OCI-LY1 (cell line): ENCODE measurements around the gene FTO.

Source experiments
- H2AFZ ChIP-seq: fragments of 200-600 bp; sonication (generic), shearing (Covaris generic); 2 replicates; pipeline ENCODE4 v1.6.0; 2014; ENCODE audit warnings: antibody characterized with exemption, mild to moderate bottlenecking, low read length
- H3F3A ChIP-seq: fragments of 200-600 bp; sonication (generic), shearing (Covaris generic); 2 replicates; pipeline ENCODE4 v1.6.0; 2014; ENCODE audit warnings: mild to moderate bottlenecking, antibody characterized with exemption, low read length, moderate library complexity; ENCODE audit not compliant: insufficient read depth
- H3K27ac ChIP-seq: fragments of 200-600 bp; sonication (generic); 2 replicates; pipeline ENCODE4 v1.5.1; 2014; ENCODE audit warnings: low read length, mixed run types, mild to moderate bottlenecking, low read depth; ENCODE audit not compliant: poor library complexity, severe bottlenecking
- H3K27me3 ChIP-seq: fragments of 200-600 bp; sonication (generic); 2 replicates; pipeline ENCODE4 v1.6.0; 2014; ENCODE audit warnings: antibody characterized with exemption, mild to moderate bottlenecking, low read length, moderate library complexity; ENCODE audit not compliant: insufficient read depth
- H3K36me3 ChIP-seq: fragments of 200-600 bp; sonication (generic); 2 replicates; pipeline ENCODE4 v1.6.1; 2014; ENCODE audit warnings: mild to moderate bottlenecking, antibody characterized with exemption, low read length, moderate library complexity, mixed read lengths; ENCODE audit not compliant: insufficient read depth
- H3K4me1 ChIP-seq: fragments of 200-600 bp; sonication (generic); 2 replicates; pipeline ENCODE4 v1.5.1; 2014; ENCODE audit warnings: mild to moderate bottlenecking, low read length, moderate library complexity; ENCODE audit not compliant: insufficient read depth, severe bottlenecking
- H3K4me2 ChIP-seq: fragments of 200-600 bp; sonication (generic), shearing (Covaris generic); 2 replicates; pipeline ENCODE4 v1.6.1; 2014; ENCODE audit warnings: low read length
- H3K4me3 ChIP-seq: fragments of 200-600 bp; sonication (generic); 2 replicates; pipeline ENCODE4 v1.5.1; 2014; ENCODE audit warnings: low read length, low read depth, mild to moderate bottlenecking, mixed read lengths; ENCODE audit not compliant: poor library complexity, severe bottlenecking
- H3K79me2 ChIP-seq: fragments of 200-600 bp; shearing (Covaris generic); 2 replicates; pipeline ENCODE4 v1.6.1; 2016; ENCODE audit warnings: mixed run types, low read length, mixed read lengths; ENCODE audit not compliant: insufficient read depth
- H3K9ac ChIP-seq: fragments of 200-600 bp; sonication (generic), shearing (Covaris generic); 2 replicates; pipeline ENCODE4 v1.6.1; 2014; ENCODE audit warnings: mild to moderate bottlenecking, low read length, mixed read lengths
- H3K9me2 ChIP-seq: fragments of 200-600 bp; sonication (generic), shearing (Covaris generic); 2 replicates; pipeline ENCODE4 v1.6.1; 2014; ENCODE audit warnings: low read depth, mild to moderate bottlenecking, low read length, mixed read lengths
- H3K9me3 ChIP-seq: fragments of 200-600 bp; shearing (Covaris generic); 2 replicates; pipeline ENCODE4 v1.6.1; 2014; ENCODE audit warnings: low read length, mixed read lengths
- H4K20me1 ChIP-seq: fragments of 200-600 bp; sonication (generic), shearing (Covaris generic); 2 replicates; pipeline ENCODE4 v1.6.0; 2016; ENCODE audit warnings: mild to moderate bottlenecking, low read length; ENCODE audit not compliant: insufficient read depth
- CTCF ChIP-seq: fragments of 200-600 bp; sonication (generic), shearing (Covaris generic); IDR thresholded peaks from 2 replicates; pipeline ENCODE4 v1.5.1; 2017; ENCODE audit warnings: mild to moderate bottlenecking, antibody characterized with exemption, low read length, moderate library complexity, mixed read lengths
- EZH2 ChIP-seq: fragments of 200-600 bp; sonication (generic), shearing (Covaris generic); IDR thresholded peaks from 2 replicates; pipeline ENCODE4 v1.8.0; 2017; ENCODE audit warnings: borderline replicate concordance, mixed run types, mild to moderate bottlenecking, antibody characterized with exemption, low read length, moderate library complexity, mixed read lengths

Gene FTO

GRCh38 chr16:53882310-53882709 is 178.4 kb downstream of the FTO start:
- H3K9me3 ChIP-seq = no peaks in the 10 kb centered on the region
- no peaks in the 10 kb centered on the region for H3K9me2 ChIP-seq
- TF ChIP-seq EZH2 = no peak
- TF ChIP-seq CTCF = no peak
- no peaks in the 10 kb centered on the region for H3F3A ChIP-seq
- peaks cover 16% of the 10 kb centered on the region; the same call in 1 of the 2 replicates for H3K36me3 ChIP-seq
- H3K9ac ChIP-seq = no peak overlapping the region
- H3K27ac ChIP-seq = no peak overlapping the region
- no peaks in the 10 kb centered on the region for H3K4me1 ChIP-seq
- no peaks in the 10 kb centered on the region for H4K20me1 ChIP-seq
- H3K27me3 ChIP-seq = no peaks in the 10 kb centered on the region
- no peak overlapping the region for H3K4me2 ChIP-seq
- no peak overlapping the region for H3K4me3 ChIP-seq
- H2AFZ ChIP-seq = no peak overlapping the region
- H3K79me2 ChIP-seq = no peaks in the 10 kb centered on the region

- no peak for TF ChIP-seq EZH2
- TF ChIP-seq CTCF = no peak
- H3K27ac ChIP-seq = no peak overlapping the region
These were observed 180.8 kb downstream of the FTO start for GRCh38 chr16:53884748-53885147.

GRCh38 chr16:53886482-53887378 is 182.8 kb downstream of the FTO start:
- TF ChIP-seq EZH2 (no peak), CTCF (no peak)
- Histone ChIP-seq H3K27me3 (no peaks in the 10 kb centered on the region), H3K9me3 (no peaks in the 10 kb centered on the region), H3K4me2 (no peak overlapping the region), H3K79me2 (no peaks in the 10 kb centered on the region), H4K20me1 (no peaks in the 10 kb centered on the region), H3K36me3 (peaks cover 9% of the 10 kb centered on the region; the same call in 1 of the 2 replicates), H3K9ac (no peak overlapping the region), H3F3A (no peaks in the 10 kb centered on the region), H3K4me1 (no peaks in the 10 kb centered on the region), H3K9me2 (no peaks in the 10 kb centered on the region), H2AFZ (no peak overlapping the region), H3K4me3 (no peak overlapping the region), H3K27ac (no peak overlapping the region)

More at GRCh38 chr16:53884748-53885147, 180.8 kb downstream of the FTO start:
- Histone ChIP-seq H4K20me1 (no peaks in the 10 kb centered on the region), H3K79me2 (no peaks in the 10 kb centered on the region), H3K9me3 (no peaks in the 10 kb centered on the region), H3K4me2 (no peak overlapping the region), H3K36me3 (peaks cover 18% of the 10 kb centered on the region; the same call in 1 of the 2 replicates), H2AFZ (no peak overlapping the region), H3K27me3 (no peaks in the 10 kb centered on the region), H3K9ac (no peak overlapping the region), H3K4me1 (no peaks in the 10 kb centered on the region), H3K4me3 (no peak overlapping the region), H3F3A (no peaks in the 10 kb centered on the region), H3K9me2 (no peaks in the 10 kb centered on the region)
